BE2C (cell line): Measurements from ENCODE around the gene CDH13.

Experiments used
- DNase-seq: peaks from one replicate; pipeline ENCODE4 v3.0.0-alpha.2; 2020
- H3K27me3 ChIP-seq: fragments of 250-450 bp; sonication (Bioruptor Pico); 2 replicates; pipeline ENCODE4 v1.5.1; 2020; ENCODE audit warnings: mild to moderate bottlenecking
- H3K36me3 ChIP-seq: fragments of 250-450 bp; sonication (Bioruptor Pico); 2 replicates; pipeline ENCODE4 v1.5.1; 2020; ENCODE audit warnings: mild to moderate bottlenecking
- H3K4me1 ChIP-seq: fragments of 250-450 bp; sonication (Bioruptor Pico); 2 replicates; pipeline ENCODE4 v1.5.1; 2020
- H3K4me3 ChIP-seq: 2 replicates; pipeline ENCODE4 v1.5.1; 2011; ENCODE audit warnings: low read depth, low read length
- H3K9me3 ChIP-seq: fragments of 250-450 bp; sonication (Bioruptor Pico); 2 replicates; pipeline ENCODE4 v1.5.1; 2020
- CTCF ChIP-seq: IDR thresholded peaks from 2 replicates; pipeline ENCODE4 v1.5.1; 2012; ENCODE audit warnings: mild to moderate bottlenecking, low read depth, low read length

Gene CDH13

GRCh38 chr16:83455716-83456115 is 828.9 kb downstream of the CDH13 start:
- no peak for TF ChIP-seq CTCF
- Histone ChIP-seq H3K9me3 (no peaks in the 10 kb centered on the region), H3K4me1 (no peaks in the 10 kb centered on the region), H3K4me3 (no peak overlapping the region), H3K27me3 (no peaks in the 10 kb centered on the region), H3K36me3 (no peaks in the 10 kb centered on the region)
- no peak for DNase-seq

- Histone ChIP-seq H3K27me3 (no peaks in the 10 kb centered on the region), H3K4me3 (no peak overlapping the region), H3K36me3 (no peaks in the 10 kb centered on the region), H3K9me3 (no peaks in the 10 kb centered on the region), H3K4me1 (no peaks in the 10 kb centered on the region)
- no peak for TF ChIP-seq CTCF
- no peak for DNase-seq
Observed at GRCh38 chr16:83456934-83457333, 830.2 kb downstream of the CDH13 start.

GRCh38 chr16:83458612-83459011 is 831.8 kb downstream of the CDH13 start:
- DNase-seq: no peak
- TF ChIP-seq CTCF: no peak
- H3K4me1 ChIP-seq: no peaks in the 10 kb centered on the region
- H3K27me3 ChIP-seq: no peaks in the 10 kb centered on the region
- H3K36me3 ChIP-seq: no peaks in the 10 kb centered on the region
- H3K9me3 ChIP-seq: no peaks in the 10 kb centered on the region
- no peak overlapping the region for H3K4me3 ChIP-seq

GRCh38 chr16:83464991-83465390 is 838.2 kb downstream of the CDH13 start:
- no peaks in the 10 kb centered on the region for H3K27me3 ChIP-seq
- TF ChIP-seq CTCF: no peak
- no peaks in the 10 kb centered on the region for H3K4me1 ChIP-seq

GRCh38 chr16:83470416-83470815 is 843.6 kb downstream of the CDH13 start:
- no peaks in the 10 kb centered on the region for H3K9me3 ChIP-seq
- TF ChIP-seq CTCF: no peak
- no peaks in the 10 kb centered on the region for H3K27me3 ChIP-seq
- H3K4me3 ChIP-seq: no peak overlapping the region
- H3K4me1 ChIP-seq: no peaks in the 10 kb centered on the region
- H3K36me3 ChIP-seq: no peaks in the 10 kb centered on the region
- no peak for DNase-seq

More at GRCh38 chr16:83464991-83465390, 838.2 kb downstream of the CDH13 start:
- Histone ChIP-seq H3K4me3 (no peak overlapping the region), H3K9me3 (no peaks in the 10 kb centered on the region), H3K36me3 (no peaks in the 10 kb centered on the region)
- no peak for DNase-seq

- H3K27me3 ChIP-seq: no peaks in the 10 kb centered on the region
- no peak overlapping the region for H3K4me3 ChIP-seq
- no peak for TF ChIP-seq CTCF
- DNase-seq: no peak
- no peaks in the 10 kb centered on the region for H3K4me1 ChIP-seq
- no peaks in the 10 kb centered on the region for H3K36me3 ChIP-seq
- H3K9me3 ChIP-seq: no peaks in the 10 kb centered on the region
Observed at GRCh38 chr16:83472776-83473501, 846.2 kb downstream of the CDH13 start.
